CD4-positive, alpha-beta T cell treated with Interferon gamma for 1 hour (primary cell): ENCODE measurements around the gene TEPSIN.

ENCODE experiments used
- DNase-seq: peaks from one replicate; pipeline ENCODE4 v3.0.0-alpha.2; 2020

Gene TEPSIN

DNA sequence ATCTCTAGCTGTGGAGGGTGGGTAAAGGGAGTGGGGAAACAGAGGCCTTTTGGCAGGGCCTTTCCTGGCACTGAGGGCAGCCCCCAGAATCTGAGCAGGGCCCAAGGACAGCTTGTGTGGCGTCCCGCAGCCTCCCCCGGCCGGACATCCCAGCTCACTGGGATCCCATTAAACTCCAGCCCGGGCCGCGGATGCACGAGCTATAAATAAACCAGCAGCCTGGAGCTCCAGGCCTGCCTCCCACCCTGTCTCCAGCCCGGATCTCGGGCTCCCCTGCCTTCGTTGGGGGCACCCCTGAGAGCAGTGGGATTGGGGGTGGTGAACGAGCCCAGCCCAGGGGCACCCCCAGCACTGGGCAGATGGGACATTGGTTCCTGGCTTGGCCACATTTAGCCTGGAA is 59.0 kb downstream of the TEPSIN start:
- no peak for DNase-seq

DNA sequence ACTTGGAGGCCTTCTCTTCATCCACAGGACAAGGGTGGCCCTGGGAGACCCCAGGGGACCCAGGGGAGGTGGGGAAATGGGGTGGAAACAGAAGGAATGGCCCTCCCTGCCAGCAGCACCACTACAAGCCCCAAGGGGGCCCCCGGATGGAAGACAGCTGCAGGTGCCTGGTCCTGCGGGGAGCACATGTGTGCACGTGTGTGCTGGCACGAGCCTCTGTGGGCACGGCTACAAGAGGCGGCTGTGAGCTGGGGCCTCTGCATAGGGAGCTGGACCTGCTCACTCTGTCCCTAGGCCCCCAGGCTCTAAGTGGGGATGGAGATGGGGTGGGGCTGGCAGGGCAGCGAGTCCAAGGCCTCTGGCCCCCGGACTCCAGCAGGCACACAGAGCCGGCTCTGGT is 59.6 kb downstream of the TEPSIN start:
- DNase-seq, result no peak
